HCT116 (cell line): ENCODE data around the gene UTS2.

Experiments used
- ATF3 ChIP-seq: IDR thresholded peaks from 2 replicates; pipeline ENCODE4 v1.6.1; 2012
- CEBPB ChIP-seq: IDR thresholded peaks from 2 replicates; pipeline ENCODE4 v1.6.1; 2012; ENCODE audit warnings: low read depth
- CTCF ChIP-seq, 3 experiments: fragments of 200-600 bp in 1 of 3; sonication (generic) in 1 of 3; IDR thresholded peaks in 2 of 3; conservative IDR thresholded peaks in 1 of 3; 2 replicates each; pipeline ENCODE4 v1.5.1; 2012 to 2017; ENCODE audit warnings: low read depth in 2 of 3, low read length in 2 of 3, antibody characterized with exemption in 1 of 3, borderline replicate concordance in 1 of 3, control low read depth in 1 of 3, mild to moderate bottlenecking in 1 of 3, mixed read lengths in 1 of 3, mixed run types in 1 of 3, moderate library complexity in 1 of 3; ENCODE audit not compliant: insufficient read depth in 1 of 3
- ELF1 ChIP-seq: IDR thresholded peaks from 2 replicates; pipeline ENCODE4 v1.6.1; 2012; ENCODE audit warnings: low read depth, borderline replicate concordance
- EZH2 ChIP-seq: fragments of 200-600 bp; sonication (generic); IDR thresholded peaks from 2 replicates; pipeline ENCODE4 v1.6.1; 2017; ENCODE audit warnings: antibody characterized with exemption, mixed run types
- EZH2phosphoT487 ChIP-seq: fragments of 200-600 bp; IDR thresholded peaks from 2 replicates; pipeline ENCODE4 v1.6.1; 2018; ENCODE audit warnings: antibody characterized with exemption, borderline replicate concordance
- POLR2A ChIP-seq: IDR thresholded peaks from 2 replicates; pipeline ENCODE4 v1.7.0; 2011; ENCODE audit warnings: borderline replicate concordance; ENCODE audit not compliant: insufficient read depth, insufficient read length; ENCODE audit errors: extremely low read depth
- POLR2AphosphoS5 ChIP-seq: IDR thresholded peaks from 2 replicates; pipeline ENCODE4 v1.6.1; 2011; ENCODE audit warnings: mild to moderate bottlenecking, low read depth, low read length, moderate library complexity
- RAD21 ChIP-seq: IDR thresholded peaks from 2 replicates; pipeline ENCODE4 v1.6.1; 2012; ENCODE audit warnings: low read depth, mild to moderate bottlenecking
- TCF7L2 ChIP-seq: IDR thresholded peaks from 2 replicates; pipeline ENCODE4 v1.7.0; 2011; ENCODE audit warnings: borderline replicate concordance, inconsistent platforms; ENCODE audit not compliant: insufficient read depth, insufficient read length; ENCODE audit errors: extremely low read depth
- YY1 ChIP-seq: IDR thresholded peaks from 2 replicates; pipeline ENCODE4 v1.6.1; 2011; ENCODE audit warnings: low read length, low read depth, moderate library complexity, mild to moderate bottlenecking; ENCODE audit not compliant: insufficient replicate concordance; ENCODE audit errors: extremely low read depth
- ZBTB33 ChIP-seq: IDR thresholded peaks from 2 replicates; pipeline ENCODE4 v1.6.1; 2011; ENCODE audit warnings: mild to moderate bottlenecking, low read length, moderate library complexity; ENCODE audit not compliant: insufficient replicate concordance; ENCODE audit errors: extremely low read depth
- ZFX ChIP-seq: fragments of 450-650 bp; IDR thresholded peaks from 2 replicates; pipeline ENCODE4 v1.6.1; 2017
- ZNF274 ChIP-seq: fragments of 200-500 bp; sonication (Bioruptor generic); IDR thresholded peaks from 2 replicates; pipeline ENCODE4 v1.6.1; 2014; ENCODE audit warnings: mild to moderate bottlenecking, low read depth, low read length, inconsistent platforms

DNA sequence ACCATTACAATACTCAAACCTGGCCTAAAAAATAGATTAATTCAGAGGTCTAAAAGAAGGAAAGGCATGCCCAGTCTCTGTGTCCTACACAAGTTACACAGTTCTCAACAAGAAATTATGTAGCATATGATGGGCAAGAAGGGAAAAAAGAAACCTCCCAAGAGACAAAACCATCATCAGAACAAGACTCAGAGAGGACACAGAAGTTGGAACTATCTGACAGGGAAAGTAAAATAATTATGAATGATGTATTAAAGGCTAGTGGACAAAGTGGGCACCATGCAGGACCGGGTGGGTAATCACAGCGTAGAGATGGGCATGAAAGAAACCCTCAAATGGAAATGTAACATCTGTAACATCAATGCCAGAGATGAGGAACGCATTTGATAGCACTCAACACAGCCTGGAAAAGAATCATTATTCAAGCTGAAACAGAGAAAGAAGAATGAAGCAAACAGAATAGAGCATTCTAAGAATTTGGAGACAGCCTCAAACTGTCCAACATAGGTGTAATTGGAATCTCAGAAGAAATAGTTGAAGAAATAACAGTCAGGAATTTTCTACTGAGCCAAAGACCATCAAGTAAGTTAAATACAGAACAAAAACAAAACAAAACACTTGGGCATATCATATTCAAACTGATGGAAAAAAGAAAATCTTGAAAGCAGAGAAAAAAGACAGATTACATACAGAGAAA is 39.0 kb downstream of the UTS2 start:
- TF ChIP-seq POLR2AphosphoS5: no peak
- no peak for TF ChIP-seq YY1
- TF ChIP-seq POLR2A: no peak
- TF ChIP-seq ZNF274: no peak
- TF ChIP-seq TCF7L2: no peak
- no peak for TF ChIP-seq ZBTB33
- TF ChIP-seq CEBPB: no peak
- TF ChIP-seq ATF3: no peak
- no peak for TF ChIP-seq CTCF (IDR thresholded peaks at IDR 0.05 in 2 of 3, conservative IDR thresholded peaks at IDR 0.05 in 1 of 3; ENCODE audit: borderline replicate concordance in 1 of 3, insufficient read depth in 1 of 3, low read depth in 2 of 3, low read length in 2 of 3)
- no peak for TF ChIP-seq ELF1
- no peak for TF ChIP-seq EZH2
- no peak for TF ChIP-seq ZFX
- no peak for TF ChIP-seq RAD21
- TF ChIP-seq EZH2phosphoT487: no peak
